GM18907 (cell line): ENCODE measurements around the gene IL1RAPL1.
"Not testable (repeated sequence)": the region's sequence is repeated elsewhere in the genome, so short reads cannot be mapped to it uniquely, and the experiment has no call there.

Experiments
- ATAC-seq: cut with Tn5 transposase; IDR thresholded peaks from one replicate; pipeline ENCODE4 v1.9.1; 2021; ENCODE audit warnings: mild to moderate bottlenecking, moderate library complexity; ENCODE audit not compliant: unreplicated experiment

IL1RAPL1 gene

DNA sequence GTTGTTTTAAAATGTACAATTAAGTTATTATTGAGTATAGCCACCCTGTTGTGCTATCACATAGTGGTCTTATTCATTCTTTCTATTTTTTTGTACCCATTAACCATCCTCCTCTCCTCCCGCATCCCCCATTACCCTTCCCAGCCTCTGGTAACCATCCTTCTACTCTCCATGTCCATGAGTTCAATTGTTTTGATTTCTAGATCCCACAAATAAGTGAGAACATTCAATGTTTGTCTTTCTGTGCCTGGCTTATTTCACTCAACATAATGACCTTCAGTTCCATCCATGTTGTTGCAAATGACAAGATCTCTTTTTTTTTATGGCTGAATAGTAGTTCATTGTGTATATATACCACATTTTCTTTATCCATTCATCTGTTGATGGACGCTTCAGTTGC is 179.3 kb downstream of the IL1RAPL1 start:
- not testable (repeated sequence) for ATAC-seq

GRCh38 chrX:28773807-28774206 is 186.6 kb downstream of the IL1RAPL1 start:
- ATAC-seq: no peak

- no peak for ATAC-seq
These were observed 200.0 kb downstream of the IL1RAPL1 start for GRCh38 chrX:28787206-28787605.

DNA sequence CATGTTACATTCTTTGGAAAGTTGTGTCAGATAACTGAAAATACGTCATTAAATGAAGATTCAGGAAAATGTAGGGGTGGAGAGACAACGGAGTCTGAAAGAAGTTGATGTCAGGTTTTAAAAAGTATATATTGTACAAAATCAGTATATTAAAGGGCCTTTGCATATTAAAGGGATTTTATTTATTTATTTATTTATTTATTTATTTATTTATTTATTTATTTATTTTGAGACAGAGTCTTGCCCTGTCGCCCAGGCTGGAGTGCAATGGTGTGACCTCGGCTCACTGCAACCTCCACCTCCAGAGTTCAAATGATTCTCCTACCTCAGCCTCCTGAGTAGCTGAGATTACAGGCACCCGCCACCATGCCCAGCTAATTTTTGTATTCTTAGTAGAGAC is 213.4 kb downstream of the IL1RAPL1 start:
- not testable (repeated sequence) for ATAC-seq

DNA sequence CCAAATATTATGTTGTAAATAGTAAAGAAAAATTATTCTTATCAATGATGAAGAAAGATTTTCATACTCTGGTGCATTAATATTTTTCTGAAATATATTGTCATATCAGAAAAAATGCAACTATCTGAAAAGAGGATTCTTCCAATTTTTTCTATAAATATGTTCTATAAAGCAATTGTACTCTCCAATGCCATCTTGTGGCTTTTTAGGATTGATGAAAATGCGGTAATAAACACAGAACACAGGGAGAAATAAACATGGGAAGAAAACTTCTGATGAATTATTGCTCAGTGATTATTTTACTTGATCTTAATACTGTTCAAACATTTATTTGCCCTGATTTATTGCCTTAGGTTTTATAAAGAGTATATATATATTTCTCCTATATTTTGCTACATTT is 215.4 kb downstream of the IL1RAPL1 start:
- ATAC-seq: no peak

DNA sequence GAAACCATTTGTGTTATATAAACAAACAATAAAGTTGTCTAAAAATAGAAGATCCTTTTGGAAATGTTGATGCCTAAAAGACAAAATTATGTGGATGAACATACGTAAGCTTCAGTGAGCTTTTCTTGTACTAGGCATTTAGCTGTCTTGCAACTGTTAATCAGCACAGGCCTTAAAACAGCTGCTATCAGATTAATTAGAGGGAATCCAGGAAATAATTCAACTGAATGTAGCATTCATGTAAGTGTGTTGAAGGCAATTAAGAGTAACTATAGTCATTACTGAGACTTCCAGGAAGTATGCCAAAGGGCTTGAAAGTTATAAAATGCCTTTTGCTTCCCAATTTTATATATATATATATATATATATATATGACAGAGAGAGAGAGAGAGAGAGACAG is 248.7 kb downstream of the IL1RAPL1 start:
- no peak for ATAC-seq

DNA sequence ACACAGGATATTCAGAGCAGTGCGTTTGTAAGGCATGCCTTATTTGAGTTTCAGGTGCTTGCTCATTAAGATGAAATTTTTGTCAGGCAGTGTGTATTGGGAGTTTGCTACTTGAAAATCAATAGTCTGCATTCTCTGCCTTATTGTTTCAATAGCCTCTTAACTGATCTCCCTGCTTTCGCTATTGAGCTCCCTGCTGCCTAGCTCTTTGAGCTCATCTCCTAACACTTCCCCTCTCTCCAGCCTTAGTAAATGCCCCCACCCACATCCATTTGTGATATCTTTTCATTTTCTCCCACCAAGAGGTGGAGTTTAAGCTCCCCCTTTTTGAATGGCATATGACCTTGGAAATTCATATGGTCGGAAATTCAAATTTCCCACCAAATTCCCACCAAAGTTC is 256.6 kb downstream of the IL1RAPL1 start:
- ATAC-seq: no peak

- no peak for ATAC-seq
These were observed 260.2 kb downstream of the IL1RAPL1 start for GRCh38 chrX:28847423-28847822.

DNA sequence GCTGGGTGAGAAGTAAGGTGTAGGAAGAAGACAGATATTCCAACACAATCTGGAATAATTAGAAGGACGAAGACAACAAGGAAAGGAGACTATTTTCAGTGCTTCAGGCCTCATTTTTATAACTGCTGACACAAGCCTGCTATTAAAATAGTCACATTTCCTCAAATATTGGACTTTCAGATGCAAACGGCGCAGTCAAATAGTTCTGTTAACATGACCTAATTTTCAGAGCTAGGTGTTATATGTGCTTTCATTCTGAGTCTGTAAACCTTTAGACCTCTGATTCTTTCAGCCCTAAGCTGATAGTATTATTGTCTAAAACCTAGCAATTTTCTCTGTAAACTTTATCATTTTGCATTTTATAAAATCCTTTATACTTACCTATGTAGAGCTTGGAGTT is 261.5 kb downstream of the IL1RAPL1 start:
- ATAC-seq: no peak

DNA sequence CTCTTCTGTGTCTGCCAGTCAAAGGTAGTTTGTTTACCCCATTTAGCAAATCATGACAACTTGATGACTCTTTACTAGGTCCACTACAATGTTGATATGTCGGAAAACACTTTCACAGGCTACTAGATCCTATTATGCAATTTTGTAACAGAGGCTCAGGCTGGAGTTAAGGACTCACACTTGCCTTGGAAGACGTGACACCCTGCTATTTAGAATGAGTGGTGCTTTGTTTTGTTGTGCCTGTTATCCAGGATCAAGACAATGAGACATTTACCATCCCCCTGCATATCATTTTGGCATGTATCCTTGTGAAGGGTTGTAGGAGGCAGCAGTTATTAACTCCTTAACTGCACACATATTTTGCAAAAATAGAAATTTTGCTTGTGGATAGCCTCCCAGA is 263.7 kb downstream of the IL1RAPL1 start:
- no peak for ATAC-seq

GRCh38 chrX:28851871-28852270 is 264.6 kb downstream of the IL1RAPL1 start:
- no peak for ATAC-seq

DNA sequence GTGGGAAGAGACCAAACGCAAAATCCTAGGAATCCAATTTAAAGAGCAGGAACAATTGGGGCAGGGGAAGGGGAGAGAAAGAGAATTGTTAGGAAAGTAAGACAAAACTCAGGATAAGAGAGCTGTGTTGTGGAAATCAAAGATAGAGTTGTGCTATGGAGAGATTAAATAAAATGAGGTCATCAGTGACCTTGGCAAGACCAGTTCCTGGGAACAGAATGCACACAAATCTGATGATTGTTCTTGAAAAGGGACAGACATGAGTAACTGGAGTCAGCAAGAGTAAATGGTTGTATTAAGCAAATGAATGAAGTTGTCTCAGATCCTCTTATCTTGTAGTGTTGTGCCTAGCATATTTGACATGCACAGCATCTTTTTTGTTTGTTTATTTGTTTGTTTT is 267.4 kb downstream of the IL1RAPL1 start:
- ATAC-seq: no peak

DNA sequence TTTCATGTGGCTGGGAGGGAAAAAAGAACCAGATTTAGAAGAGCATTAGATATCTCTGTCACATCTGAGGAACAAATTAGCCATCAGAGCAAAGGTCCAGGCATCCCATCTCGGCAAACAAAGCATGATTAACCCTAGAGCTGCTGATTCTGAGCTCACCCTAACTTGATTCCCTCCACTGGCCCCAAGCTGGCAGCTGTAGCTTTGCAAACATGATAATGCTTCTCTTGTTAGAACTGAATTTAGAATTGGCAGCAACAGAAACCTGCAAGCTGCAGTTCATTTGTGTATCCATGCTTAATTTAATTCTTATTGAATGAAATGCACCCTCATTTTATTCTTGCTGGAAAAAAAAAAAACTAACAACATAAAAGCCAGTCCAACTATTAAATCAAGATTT is 289.2 kb downstream of the IL1RAPL1 start:
- ATAC-seq: no peak

DNA sequence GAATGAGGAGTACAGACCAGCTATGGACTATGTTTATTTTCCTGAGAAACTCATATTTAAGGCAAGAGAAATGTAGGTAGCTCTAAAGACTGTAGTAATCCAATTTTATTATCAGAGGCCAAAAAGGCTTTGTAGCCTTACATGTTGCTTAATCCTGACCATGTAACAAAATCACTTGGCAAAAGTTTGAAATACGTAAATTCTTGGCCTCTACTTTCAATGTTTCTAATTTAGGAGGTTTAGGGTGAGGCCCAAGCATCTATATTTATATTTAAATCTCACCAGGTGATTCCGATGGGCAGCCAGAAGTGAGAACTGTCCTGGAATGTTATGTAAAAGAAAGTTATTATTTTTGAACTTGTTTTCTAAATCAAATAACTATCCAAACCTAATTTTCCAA is 289.7 kb downstream of the IL1RAPL1 start:
- no peak for ATAC-seq

DNA sequence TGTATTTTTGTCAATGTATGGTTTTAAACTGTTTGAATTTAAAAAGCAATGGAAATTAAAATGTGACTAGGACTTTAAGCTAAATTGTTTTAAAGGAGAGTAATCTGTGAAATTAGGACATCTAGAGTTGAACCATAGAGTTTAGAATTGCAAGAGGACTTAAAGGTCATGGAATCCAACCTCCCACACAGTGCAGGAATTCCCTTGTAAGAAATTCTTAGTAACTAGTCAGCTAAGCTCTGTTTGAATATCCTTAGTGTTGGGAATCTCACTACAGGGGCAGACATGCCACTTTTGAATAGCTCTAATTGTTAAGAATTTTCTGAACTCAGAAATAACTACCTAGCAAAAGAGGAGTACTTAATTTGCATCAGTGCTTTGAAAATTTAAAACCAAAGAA is 292.9 kb downstream of the IL1RAPL1 start:
- no peak for ATAC-seq

- no peak for ATAC-seq
These were observed 297.6 kb downstream of the IL1RAPL1 start for GRCh38 chrX:28884823-28885222.

- ATAC-seq: no peak
These were observed 301.2 kb downstream of the IL1RAPL1 start for GRCh38 chrX:28888416-28888815.

DNA sequence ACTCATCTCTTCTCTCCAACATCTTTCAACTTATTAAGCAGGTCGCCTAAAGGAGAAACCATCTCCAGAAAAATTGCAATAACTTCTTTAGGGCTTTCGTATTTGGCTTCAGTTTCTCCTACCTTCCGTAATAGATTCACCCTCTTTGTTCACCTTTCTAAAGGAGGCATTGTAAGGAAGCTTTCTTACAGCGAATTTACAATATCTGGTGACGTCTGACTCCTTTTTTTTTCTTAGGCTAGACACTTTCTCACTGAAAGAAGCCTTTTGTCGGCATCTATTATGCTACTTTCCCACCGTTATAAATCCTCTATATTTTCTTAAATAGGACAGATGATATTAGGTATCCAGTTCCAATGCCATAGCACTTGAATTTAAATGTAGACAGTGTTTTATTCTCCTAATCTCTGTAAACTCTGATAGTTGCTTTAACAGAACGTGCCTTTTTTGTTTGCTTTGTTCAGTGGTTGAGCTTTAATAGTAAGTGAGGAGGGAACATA is 302.4 kb downstream of the IL1RAPL1 start:
- ATAC-seq: no peak

DNA sequence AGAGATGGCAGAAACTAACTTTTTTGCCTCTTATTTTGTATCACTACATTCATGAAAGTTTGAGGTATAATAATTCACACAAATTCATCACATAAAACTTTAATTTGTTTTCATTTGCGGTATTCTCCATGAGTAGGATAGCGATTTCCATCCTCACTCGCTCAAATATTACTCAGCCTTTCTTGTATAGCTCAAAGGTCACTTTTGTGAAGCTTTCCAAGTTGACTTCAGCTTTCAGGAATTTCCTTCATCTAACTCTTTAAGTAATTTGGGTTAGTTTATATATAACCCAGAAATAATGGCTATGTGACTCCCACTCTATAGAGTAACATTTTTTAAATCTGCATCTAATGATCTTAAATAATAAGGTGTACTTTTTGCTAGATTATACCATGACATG is 314.4 kb downstream of the IL1RAPL1 start:
- no peak for ATAC-seq

DNA sequence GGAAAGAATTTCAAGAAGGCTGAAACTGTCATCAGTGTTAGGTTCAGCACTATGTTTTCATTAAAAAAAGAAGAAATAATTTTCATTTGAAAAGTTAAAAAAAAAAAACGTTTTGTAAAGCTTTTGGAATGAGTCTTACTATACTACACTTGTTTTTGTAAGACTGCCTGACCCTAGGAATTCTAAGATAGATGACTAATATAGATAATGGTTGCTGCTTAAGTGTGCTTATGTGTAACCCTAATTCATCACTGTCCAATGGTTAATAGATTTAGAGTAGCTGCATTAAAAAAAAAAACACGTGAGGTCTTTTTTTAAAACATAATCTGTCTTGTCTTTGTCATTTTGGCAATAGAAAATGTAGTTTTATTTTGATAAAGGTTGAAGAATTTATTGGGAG is 323.2 kb downstream of the IL1RAPL1 start:
- no peak for ATAC-seq

GRCh38 chrX:28920153-28920943 is 333.1 kb downstream of the IL1RAPL1 start:
- no peak for ATAC-seq

- ATAC-seq: no peak
These were observed 334.9 kb downstream of the IL1RAPL1 start for GRCh38 chrX:28922106-28922505.

DNA sequence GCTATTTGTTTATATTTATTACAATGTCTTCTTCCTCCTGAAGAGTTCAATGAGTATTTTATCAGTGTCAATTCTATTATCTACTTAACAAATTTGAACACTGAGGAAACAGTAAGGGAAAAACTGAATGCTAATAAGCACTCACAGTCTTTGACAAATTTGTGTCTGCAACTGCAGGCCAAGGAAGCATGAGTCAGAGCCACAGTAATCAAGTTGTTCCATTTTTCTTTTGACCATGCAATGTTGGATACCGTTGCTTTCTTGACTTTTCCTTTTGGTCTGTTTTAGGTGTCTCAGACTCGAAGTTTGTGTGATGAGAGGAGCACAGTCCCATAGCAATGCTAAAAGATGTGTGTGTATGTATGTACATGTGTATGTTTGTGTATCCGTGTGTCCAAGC is 359.6 kb downstream of the IL1RAPL1 start:
- no peak for ATAC-seq
